ENCODE data around the gene CLUH.

Gene CLUH

DNA sequence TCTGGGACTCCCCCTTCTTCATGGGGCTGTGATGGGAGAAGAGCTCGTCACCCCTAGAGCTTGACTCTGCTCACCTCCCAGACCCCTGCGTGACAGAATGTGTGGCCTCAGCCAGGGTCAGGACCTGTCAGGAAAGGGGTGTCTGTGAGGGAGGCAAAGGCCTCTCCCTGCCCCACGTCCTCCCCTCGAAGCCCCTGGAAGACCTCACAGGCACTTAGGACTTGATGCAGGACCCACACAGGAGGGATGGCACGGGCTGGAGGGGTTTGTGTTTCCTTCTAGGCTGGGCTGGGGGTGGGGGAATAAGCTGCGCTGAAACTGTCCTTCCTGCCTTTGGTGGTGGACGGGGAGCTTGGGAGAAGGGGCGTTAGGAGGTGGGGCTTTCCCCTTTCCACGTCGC is 11.0 kb upstream of the CLUH start:
- no peak overlapping the region for H3K4me3 ChIP-seq (ENCODE audit: low read depth, low read length)

DNA sequence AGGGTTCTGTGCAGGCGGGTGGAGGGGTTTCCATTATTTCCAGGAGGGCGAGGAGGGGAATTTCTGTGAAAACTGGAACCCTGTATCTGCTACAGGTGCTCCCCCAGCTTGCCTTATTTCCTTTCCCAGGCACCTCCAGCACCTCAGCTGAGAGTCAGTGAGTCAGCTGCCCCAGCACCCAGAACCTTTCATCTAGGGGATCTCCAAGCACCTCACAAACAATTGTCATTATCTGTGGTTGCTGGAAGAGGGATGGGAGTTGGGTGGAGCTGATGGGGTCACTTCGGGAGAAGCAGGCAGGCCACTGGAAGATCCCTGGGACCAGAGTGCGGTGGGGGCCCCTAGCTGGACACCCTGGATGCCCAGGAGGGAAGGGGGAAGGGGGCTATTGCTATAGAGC is 10.0 kb upstream of the CLUH start:
- H3K4me3 ChIP-seq (ENCODE audit: low read depth, low read length) = no peak overlapping the region

DNA sequence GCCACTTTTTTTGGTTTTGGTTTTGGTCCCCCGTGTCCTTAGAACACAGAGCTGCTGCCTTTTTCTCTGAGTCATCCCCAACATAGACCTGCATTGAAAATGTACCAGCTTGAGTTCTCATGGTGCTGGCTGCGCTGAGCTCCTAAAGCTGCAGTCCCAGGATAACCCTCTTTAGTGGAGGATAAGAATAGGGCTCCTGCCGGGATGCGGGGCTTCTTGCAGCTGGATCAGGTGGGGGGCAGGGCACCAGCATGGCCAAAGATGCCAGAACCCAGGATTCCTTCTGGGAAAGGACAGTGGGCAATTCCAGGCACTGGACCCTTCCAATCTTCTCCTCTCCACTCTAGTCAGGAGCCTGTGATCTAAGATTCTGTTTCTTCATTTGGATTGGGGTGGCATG is 8.3 kb upstream of the CLUH start:
- no peak overlapping the region for H3K4me3 ChIP-seq (ENCODE audit: low read depth, low read length)

DNA sequence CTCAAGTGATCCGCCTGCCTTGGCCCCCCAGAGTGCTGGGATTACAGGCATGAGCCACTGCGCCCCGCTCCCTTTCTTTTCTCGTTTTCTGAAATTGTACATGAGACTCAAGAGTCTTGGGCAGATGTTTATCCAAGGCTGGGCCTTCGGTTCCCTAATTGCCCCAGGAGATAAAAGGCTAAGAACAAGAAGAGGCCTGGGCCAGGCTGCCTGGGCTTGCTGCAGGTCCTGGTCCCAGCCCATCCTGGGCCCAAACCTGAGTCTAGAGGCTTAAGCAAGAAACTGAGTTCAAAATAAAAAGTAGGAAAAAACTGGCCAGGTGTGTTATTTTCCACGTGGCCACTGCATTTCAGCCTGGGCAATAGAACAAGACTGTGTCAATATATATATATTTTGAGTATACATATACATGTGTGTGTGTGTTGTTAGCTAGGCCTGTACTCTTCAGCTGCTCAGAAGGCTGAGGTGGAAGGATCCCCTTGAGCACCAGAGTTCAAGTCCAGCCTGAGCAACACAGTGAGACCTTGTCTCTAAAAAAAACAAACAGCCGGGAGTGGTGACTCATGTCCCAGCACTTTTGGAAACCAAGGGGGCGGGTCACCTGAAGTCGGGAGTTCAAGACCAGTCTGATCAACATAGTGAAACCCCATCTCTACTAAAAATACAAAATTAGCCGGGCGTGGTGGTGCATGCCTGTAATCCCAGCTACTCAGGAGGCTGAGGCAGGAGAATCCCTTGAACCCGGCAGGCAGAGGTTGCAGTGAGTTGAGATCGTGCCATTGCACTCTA is 6.8 kb upstream of the CLUH start:
- no peak overlapping the region for H3K4me3 ChIP-seq (ENCODE audit: low read depth, low read length)

DNA sequence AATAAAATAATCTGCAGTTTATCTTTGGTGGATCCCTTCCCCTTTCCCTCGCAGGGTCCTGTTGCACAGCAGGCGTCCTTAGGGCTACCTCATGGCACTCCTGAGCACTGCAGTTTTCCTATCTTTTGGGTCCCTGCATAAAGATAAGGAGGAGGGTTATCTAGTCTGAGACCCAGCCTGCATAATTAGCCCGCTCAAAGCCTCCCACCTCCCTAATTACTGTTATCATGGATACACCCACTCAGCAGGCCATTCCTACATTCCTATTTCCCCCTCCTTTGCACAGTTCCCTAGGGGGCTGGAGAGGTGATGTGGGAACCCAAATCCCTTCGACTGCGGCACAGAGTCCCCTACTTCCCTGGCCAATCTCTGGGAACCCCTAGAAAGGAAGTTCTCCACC is 5.1 kb upstream of the CLUH start:
- H3K4me3 ChIP-seq (ENCODE audit: low read depth, low read length) = no peak overlapping the region

DNA sequence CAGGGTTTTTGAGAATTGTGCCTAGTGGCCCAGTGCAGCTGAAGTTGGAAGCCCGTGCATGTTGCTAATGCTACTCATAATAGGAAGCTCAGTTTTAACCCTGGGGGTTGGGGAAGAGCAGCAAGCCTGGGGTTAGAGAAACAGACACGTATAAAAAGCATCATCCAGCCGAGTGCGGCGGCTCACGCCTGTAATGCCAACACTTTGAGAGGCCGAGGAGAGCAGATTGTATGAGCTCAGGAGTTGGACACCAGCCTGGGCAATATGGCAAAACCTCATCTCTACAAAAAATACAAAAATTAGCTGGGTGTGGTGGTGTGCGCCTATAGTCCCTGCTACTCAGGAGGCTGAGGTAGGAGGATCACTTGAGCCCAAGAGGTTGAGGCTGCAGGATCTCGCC is 2.3 kb upstream of the CLUH start:
- no peak overlapping the region for H3K4me3 ChIP-seq (ENCODE audit: low read depth, low read length)

DNA sequence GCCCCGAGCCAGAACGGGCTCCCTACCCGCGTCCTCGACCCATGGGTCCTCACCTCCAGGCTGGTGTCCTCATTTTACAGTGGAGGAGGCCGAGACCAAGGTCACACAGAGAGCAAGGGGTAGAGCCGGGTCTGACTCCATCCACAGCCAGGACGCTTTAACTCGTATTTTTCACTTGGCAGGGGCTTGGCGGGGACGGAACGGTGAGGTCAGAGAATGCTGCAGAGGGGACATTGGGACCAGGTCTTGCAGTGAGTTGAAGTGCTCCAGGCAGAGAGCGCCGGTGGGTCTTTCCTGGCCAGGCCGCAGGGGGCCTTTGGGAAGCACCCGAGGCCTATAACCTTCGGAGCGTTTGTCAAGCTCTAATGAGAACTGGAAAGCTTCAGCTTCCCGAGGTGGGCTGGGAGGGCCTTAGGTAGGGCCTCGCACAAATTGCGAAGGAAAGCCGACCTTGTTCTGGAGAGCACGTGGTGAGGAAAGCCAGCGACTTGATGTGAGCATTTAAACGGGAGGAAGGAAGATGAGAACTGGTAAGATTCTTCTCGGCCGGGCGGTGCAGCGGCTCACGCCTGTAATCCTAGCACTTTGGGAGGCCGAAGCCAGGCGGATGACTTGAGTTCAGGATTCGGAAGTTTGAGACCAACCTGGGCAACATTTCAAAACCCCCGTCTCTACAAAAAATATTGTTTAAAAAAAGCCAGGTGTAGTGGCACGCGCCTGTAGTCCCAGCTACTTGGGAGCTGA is 908 bp upstream of the CLUH start:
- H3K4me3 ChIP-seq (ENCODE audit: low read depth, low read length) = peak overlapping the region; percentile 72

DNA sequence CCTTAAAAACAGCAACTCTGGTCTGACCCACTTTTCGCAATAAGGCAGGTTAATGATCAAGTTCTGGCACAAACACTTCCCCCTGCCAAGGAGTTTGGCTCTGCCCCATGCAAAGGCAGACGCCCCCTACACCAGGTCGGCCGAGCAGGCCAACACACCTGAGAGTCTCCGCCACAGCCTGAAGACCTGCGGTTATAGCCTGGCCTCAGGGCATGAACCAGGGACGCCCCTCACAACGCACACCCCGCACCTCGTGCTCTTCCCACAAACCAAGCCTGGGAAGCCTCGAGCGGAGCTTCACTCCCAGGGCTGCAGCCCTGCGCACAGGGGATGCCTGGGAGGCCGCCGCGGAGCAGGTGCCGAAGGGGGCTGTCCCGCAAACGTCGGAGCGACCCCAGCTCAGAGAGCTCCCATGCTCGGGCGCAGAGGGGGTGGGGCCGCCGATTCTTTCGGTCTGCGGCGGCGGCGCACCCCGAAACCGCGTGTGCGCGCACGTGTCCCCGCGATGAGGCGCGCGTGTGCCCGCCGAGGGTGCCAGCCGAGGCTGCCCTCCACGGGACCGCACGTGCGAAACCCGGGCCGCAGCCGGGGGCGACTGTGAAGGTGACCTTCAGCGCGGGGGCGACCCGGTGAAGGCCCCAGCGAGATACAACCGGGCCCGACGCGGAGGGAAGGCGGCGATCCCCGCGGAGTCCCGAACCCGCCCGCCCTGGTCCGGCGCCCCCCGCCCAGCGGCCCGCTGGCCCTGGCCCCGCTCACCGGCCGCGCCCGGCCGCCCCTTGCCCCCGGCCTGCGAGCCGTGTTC is 559 bp downstream of the CLUH start:
- peak overlapping the region; percentile 72 for H3K4me3 ChIP-seq (ENCODE audit: low read depth, low read length)

DNA sequence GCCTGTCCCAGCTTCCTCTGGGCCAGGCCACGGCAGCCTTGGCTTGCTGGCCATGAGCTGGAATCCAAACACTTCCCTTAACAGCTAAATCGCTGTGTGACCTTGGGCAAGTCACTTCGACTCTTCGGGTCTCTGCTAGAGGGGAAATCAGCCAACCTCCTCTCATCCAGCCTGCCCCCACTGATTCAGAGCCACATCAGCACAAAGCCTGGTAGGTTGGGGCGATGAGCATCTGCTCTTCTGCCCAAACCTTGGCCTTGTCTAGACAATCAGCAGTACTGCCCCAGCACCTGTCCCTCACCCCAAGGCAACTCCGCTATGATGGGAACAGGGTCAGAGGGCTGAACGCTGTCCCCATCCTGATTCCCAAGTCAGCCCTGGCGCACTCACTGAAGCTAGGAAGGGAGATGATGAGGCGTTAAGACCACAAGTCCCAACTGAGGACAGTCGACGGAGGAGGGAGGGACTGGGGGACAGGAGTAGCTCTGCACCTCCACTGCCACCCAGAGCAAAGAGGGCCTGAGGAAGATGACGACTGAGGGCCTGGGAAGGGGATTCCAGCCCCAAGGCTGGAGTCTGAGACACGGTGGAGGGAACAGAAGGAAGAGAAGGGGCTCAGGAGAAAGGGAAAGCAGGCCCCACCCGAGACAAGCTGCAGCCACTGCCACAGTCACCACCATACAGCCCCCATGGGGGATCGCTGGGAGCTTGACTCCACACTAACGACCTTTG is 1.3 kb downstream of the CLUH start:
- H3K4me3 ChIP-seq (ENCODE audit: low read depth, low read length) = peak overlapping the region; percentile 72

DNA sequence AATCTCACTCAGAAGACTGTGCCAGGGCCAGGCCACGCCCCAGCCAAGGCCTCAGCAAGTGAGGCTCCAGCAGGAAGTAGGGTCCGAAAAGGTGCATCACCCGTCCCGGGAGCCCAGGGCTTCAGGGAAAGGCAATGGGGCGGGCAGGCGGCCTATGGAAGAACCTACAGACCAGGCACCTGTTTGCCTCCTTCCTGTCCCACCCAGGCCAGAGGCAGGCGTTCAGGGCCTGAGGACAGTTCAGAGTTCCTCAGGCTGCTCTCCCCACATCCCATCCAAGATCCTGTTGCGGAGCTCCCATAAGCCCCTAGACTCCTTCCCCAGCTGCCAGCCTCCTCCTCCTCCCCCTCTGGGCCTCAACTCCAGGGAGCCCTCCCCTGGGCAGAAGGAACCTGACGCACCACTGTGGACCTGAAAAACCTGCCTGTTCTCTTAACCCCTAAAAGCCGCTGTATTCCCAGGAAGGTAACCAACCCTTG is 2.3 kb downstream of the CLUH start:
- no peak overlapping the region for H3K4me3 ChIP-seq (ENCODE audit: low read depth, low read length)

DNA sequence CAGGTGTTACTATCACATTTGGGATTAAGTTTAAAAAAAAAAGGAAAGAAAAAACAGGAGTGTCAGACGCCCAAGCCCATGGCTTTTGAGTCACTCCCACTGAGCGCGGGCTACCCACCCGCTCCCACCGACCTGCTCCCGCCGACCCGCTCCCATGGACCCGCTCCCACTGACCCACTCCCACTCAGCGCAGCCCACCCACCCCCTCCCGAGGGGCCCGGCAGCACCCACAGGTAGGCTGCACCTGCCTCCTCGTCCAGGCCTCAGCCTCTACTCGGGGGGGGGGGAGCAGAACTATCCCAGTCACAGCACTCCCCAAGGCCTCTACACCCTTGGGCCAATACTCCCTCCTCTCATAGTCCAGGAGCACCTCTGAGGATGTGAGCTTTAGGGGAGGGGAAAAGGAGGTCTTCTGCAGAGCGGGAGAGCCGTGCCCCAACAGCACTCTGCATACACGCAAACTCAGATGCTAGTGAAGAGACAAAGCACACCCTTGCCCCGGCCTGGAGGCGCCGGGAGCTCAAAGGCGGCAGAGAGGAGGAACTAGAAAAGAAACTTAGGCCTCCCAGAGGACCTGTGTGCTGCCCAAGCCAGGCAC is 2.9 kb downstream of the CLUH start:
- no peak overlapping the region for H3K4me3 ChIP-seq (ENCODE audit: low read depth, low read length)

DNA sequence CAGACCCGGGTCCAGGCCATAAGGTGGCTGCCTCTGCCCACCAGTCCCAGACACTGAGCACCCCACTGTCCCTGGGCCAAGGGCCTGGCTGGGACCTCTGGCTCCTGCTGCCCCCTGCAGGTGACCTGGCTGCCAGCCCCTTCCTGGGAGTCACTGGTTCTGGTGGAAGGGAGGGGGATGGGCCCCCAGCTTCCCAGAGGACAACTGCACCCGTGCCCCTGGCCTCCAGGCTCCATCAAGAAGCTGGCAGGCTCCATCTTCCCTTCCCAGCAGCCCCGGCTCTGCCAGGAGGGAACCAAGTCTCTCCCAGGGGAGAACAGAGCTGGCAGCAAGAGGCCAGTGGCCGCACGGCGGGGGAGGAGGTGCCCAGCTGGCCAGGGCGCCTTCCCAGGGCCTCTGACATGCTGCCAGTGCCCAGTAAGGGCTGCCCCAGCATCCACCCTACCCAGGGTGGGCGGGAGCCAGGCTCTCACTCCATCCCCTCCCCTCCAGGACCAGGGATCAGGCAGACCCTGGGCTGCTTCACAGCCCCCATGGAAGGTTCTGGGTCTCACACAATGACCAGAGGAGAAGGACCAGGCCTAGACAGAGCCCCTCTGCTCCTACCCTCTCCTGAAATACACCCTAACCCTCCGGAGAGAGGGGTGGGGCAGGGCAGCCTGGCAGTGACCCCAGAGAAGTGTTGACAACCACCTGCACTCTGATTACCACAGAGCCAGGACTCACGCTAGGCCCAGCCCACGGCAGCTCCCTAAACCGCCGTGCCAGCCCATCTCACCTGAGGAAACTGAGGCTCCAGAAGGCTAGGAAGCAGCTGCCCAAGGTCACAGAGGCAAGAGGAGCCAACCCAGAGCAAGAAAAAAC is 3.6 kb downstream of the CLUH start:
- no peak overlapping the region for H3K4me3 ChIP-seq (ENCODE audit: low read depth, low read length)

DNA sequence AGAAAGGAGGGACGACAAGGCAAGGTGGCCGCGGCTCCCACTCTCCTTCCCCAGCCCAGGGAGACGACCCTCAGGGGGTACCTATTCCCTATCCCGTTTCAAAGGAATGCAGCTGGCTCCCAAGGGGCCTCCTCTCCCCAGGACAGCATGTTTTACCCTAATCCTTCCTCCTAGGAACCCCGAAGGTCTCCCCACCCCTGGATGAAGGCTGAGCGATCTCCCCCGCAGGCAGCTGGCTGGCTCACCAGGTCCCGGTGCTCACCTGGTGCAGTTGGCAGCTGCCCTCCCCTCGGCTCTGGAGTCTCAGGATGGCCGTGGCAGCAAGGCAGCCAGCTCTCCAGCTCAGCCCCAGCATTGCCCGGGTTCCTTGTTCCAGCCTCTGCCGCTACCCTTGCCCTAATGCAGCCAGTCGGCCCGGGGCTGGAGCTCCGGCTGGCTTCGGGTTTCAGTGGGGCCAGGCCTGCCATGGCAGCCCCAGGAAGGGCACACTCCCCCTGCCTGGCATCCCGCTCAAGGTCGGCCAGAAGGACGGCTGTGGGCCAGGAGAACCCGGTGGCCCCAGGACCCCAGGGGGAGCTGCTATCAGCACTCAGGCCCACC is 4.6 kb downstream of the CLUH start:
- no peak overlapping the region for H3K4me3 ChIP-seq (ENCODE audit: low read depth, low read length)

DNA sequence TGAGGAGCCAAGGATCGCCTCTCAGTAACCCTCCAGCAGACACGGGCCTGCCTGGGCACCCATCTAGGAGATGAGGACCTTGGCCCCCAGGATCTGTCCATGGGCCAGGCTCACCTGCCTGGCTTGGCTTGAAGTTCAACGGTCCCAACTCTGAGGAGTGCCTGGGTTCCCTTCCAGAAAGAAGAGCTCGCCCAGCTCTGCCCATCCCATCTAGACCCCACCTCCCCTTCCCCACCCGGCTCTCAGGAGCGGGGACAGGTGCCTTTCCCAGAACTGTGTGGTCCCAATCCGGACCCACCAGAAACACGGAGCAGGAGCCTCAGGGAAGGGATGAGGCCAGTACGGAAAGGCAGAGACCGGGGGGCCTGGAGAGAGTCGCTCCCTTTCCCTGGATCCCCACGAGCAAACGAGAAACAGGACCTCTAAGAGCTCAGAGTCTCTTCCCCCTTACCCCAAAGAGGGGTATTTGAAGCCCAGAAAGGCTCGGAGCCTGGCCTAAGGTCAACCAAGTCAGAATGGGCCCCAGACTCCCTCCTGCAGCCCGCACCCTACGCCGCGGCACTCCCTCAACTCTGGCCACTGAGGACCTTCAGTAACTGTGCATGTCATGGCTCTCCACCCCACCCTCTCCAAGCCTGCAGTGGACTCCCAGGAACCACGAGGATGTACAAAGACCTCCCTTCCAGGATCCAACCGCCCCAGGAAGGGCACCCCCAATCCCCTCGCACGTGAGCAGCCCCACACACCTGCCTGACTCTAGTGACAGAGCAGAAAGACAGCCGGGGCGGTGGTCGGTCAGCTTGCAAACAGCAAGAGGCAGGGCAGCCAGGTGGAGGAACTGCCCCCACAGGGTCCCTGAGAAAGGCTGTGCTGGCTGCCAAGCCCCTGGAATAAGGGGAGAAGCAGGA is 5.4 kb downstream of the CLUH start:
- H3K4me3 ChIP-seq (ENCODE audit: low read depth, low read length) = no peak overlapping the region

DNA sequence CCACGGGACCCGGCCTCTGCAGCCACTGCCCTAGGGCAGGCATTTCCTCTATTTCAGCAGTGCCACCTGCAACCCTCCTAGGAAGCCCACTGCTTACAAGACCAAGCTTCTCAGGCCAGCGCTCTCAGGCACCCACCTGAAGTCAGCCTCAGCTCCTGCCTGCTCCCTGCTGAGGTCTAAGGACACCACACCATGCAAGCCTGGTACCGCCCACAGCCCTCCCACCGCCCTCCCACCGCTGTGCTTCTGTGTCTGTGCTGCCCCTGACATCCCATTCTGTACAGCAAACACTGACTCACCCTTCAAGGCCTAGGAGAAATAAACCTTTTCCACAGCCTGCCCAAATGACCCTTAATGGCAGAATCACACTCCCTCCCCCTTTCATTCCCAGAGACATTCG is 6.3 kb downstream of the CLUH start:
- H3K4me3 ChIP-seq (ENCODE audit: low read depth, low read length) = no peak overlapping the region

DNA sequence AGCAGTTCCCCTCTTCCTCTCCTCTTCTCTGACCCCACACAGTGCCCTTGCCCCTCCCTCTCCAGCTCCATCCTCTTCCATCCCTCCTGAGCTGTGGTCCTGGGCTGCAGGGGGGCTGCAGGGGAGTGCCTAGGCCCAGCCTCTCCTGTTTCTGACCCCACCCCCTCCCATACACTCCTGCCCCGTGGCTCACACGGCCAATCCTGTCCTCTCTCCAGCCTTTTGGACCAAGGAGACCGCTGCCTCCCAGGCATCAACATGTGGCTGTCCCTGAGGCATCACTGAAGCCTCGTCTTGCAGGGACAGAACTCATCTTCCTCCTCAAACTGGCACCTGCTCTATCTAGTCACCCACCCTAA is 6.7 kb downstream of the CLUH start:
- no peak overlapping the region for H3K4me3 ChIP-seq (ENCODE audit: low read depth, low read length)

DNA sequence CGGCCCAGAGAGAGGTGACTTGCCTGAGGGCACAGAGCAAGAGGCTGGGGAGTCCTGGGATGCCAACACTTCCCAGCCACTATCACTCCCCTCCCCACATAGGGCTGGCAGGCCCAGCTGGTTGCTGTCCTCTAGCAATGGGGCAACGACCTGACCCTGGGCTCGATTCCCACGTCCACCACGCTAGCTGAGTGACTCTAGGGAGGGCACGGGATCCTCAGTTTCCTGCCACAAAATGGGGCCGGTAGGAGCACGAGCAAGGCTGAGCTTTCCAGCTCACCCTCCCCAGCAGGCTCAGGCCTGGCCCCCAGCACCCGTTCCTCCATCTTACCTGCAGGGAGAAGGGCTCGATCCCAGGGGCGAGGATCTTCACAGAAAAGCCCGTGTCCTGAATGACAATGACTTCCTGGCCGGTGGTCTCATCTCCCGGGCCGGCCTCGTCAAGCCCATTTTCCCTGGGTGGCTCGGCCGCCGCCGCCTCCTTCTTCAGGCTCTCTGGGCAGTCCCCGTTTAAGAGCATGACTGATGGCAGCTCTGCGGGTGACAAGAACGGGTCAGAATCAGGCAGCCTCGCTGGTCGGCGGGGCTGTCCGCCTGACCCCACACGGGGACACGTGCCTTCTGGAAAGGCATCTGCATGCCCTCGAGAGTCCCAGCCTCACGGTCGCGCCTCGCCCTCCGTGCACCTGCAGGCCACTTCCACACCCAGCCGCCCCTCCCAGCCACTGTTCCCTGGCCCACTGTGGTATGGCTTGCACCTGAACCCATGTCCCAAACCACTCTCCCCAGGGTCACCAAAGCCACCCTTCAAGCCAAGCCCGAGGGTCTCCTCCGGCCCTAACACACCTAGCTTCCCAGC is 7.3 kb downstream of the CLUH start:
- H3K4me3 ChIP-seq (ENCODE audit: low read depth, low read length) = no peak overlapping the region

Data from iPS-11a (cell line).